Measurements from ENCODE around the gene MSI2. TPM values are rescaled to one million over a fixed set of nuclear protein-coding genes. Genes with fewer than 3 reads are reported as not detected.

Gene MSI2
- total and polyA plus RNA-seq, 12 donors = 25.5 to 135 (median 121) TPM

GRCh38 chr17:57691939-57692338 is 435.6 kb downstream of the MSI2 start:
- ATAC-seq (no peak), DNase-seq (no peak)
- TF ChIP-seq, protein P1, sequence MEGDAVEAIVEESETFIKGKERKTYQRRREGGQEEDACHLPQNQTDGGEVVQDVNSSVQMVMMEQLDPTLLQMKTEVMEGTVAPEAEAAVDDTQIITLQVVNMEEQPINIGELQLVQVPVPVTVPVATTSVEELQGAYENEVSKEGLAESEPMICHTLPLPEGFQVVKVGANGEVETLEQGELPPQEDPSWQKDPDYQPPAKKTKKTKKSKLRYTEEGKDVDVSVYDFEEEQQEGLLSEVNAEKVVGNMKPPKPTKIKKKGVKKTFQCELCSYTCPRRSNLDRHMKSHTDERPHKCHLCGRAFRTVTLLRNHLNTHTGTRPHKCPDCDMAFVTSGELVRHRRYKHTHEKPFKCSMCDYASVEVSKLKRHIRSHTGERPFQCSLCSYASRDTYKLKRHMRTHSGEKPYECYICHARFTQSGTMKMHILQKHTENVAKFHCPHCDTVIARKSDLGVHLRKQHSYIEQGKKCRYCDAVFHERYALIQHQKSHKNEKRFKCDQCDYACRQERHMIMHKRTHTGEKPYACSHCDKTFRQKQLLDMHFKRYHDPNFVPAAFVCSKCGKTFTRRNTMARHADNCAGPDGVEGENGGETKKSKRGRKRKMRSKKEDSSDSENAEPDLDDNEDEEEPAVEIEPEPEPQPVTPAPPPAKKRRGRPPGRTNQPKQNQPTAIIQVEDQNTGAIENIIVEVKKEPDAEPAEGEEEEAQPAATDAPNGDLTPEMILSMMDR (IDR thresholded peaks at IDR 0.05) = no peak
- no peaks in the 10 kb centered on the region for H3K4me1 ChIP-seq
- H3K9me3 ChIP-seq = peaks cover 0 to 3% (median 0%) of the 10 kb centered on the region in 11 donors
- H3K4me3 ChIP-seq = no peak overlapping the region
- no peaks in the 10 kb centered on the region for H3K36me3 ChIP-seq
- no peaks in the 10 kb centered on the region for H3K27me3 ChIP-seq
- WGBS, 2 donors = 94 to 98% methylated on average over 1 of the region's 1 CpG
- intact Hi-C loops (cut with DNase I) = loop anchor here in 2 of 10 donors (10.0 kb wide), 2 partner anchors 487 to 547 kb away; no protein-coding TSS in a partner anchor
- no peak overlapping the region for H3K27ac ChIP-seq

DNA sequence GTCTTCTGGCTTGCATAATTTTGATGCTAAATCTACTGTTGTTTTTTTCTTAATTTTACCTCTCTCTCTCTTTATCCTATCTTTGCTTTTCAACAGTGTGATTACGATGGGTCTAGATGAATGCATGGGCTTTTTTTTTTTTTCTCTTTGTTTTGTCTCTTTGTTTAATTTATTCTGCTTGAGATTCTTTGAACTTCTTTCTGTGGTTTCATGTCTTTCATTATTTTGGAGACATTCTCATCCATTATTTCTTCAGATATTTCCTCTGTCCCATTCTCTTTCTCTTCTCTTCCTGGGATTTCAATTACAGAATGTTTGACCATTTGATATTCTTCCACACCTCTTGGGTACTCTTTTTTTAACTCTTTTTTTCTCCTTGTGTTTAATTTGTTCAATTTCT is 436.4 kb downstream of the MSI2 start:
- TF ChIP-seq, protein P1 (IDR thresholded peaks at IDR 0.05) = no peak
- Histone ChIP-seq H3K27me3 (no peaks in the 10 kb centered on the region), H3K9me3 (peaks cover 0 to 3% (median 0%) of the 10 kb centered on the region in 11 donors), H3K36me3 (no peaks in the 10 kb centered on the region), H3K4me1 (no peaks in the 10 kb centered on the region), H3K4me3 (no peak overlapping the region), H3K27ac (no peak overlapping the region)
- ATAC-seq (no peak), DNase-seq (no peak)
- 95 to 100% methylated on average over 1 of the region's 1 CpG for WGBS, 2 donors
- intact Hi-C loops (cut with DNase I) = loop anchor here in 2 of 10 donors (10.0 kb wide), 2 partner anchors 488 to 548 kb away; no protein-coding TSS in a partner anchor

- no peak for DNase-seq
- H3K9me3 ChIP-seq = peaks cover 0 to 3% (median 0%) of the 10 kb centered on the region in 11 donors
- H3K27me3 ChIP-seq = no peaks in the 10 kb centered on the region
- H3K4me1 ChIP-seq = peaks cover 0 to 3% (median 0%) of the 10 kb centered on the region in 9 donors
- TF ChIP-seq, protein P1 (IDR thresholded peaks at IDR 0.05) = no peak
- WGBS, 2 donors = 91 to 100% methylated on average over 1 of the region's 1 CpG
- H3K36me3 ChIP-seq = no peaks in the 10 kb centered on the region
- no peak overlapping the region for H3K27ac ChIP-seq
- H3K4me3 ChIP-seq = no peak overlapping the region
- no peak for ATAC-seq
- intact Hi-C loops (cut with DNase I) = loop anchor here in 2 of 10 donors (10.0 kb wide), 2 partner anchors 489 to 549 kb away; no protein-coding TSS in a partner anchor
Observed at GRCh38 chr17:57694051-57694450, 437.7 kb downstream of the MSI2 start.

GRCh38 chr17:57696050-57696449 is 439.7 kb downstream of the MSI2 start:
- ATAC-seq (peak in 2 of 8 donors; percentile 24 to 35), DNase-seq (peak; percentile 25 to 47)
- H3K4me1 ChIP-seq = peaks cover 0 to 3% (median 0%) of the 10 kb centered on the region in 9 donors
- no peaks in the 10 kb centered on the region for H3K36me3 ChIP-seq
- H3K9me3 ChIP-seq = peaks cover 0 to 3% (median 0%) of the 10 kb centered on the region in 11 donors
- H3K27me3 ChIP-seq = no peaks in the 10 kb centered on the region
- TF ChIP-seq, protein P1 (IDR thresholded peaks at IDR 0.05) = no peak
- intact Hi-C loops (cut with DNase I) = loop anchor here in 2 of 10 donors (10.0 kb wide), 2 partner anchors 491 to 551 kb away; no protein-coding TSS in a partner anchor
- no peak overlapping the region for H3K27ac ChIP-seq
- H3K4me3 ChIP-seq = no peak overlapping the region
- WGBS, 2 donors = 41 to 43% methylated on average over 3 of the region's 3 CpGs
